Stimulated activated CD8-positive, alpha-beta memory T cell treated with anti-CD3 and anti-CD28 coated beads, Interleukin-12 subunit alpha, Interleukin-12 subunit beta, amount 100 ng/mL, for 24 hours (primary cell): ENCODE measurements around the gene CNIH2.
"Not testable (repeated sequence)": the region's sequence is repeated elsewhere in the genome, so short reads cannot be mapped to it uniquely, and the experiment has no call there.

ENCODE experiments used
- DNase-seq: peaks from one replicate; pipeline ENCODE4 v3.0.0-alpha.2; 2020; ENCODE audit errors: extremely low read depth

Gene CNIH2

DNA sequence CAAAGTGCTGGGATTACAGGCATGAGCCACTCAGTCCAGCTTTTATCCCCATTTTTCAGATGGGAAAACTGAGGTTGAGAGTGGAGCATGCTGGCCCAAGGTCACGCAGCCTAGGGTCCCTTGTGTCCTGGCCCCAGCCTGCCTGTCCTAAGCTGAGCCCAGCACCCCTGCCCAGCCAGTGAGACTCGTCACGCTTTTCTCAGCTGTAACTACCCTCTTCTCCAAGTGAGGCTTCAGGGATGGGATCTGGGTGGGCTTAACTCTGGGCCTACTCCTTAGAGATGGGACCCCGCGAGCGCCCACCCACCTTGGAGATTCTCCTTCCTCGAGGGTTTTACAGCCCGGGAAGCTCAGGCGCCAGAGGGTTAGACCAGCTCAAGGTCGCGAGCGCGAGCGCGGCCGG, 13.3 kb downstream of the CNIH2 start:
- no peak for DNase-seq

DNA sequence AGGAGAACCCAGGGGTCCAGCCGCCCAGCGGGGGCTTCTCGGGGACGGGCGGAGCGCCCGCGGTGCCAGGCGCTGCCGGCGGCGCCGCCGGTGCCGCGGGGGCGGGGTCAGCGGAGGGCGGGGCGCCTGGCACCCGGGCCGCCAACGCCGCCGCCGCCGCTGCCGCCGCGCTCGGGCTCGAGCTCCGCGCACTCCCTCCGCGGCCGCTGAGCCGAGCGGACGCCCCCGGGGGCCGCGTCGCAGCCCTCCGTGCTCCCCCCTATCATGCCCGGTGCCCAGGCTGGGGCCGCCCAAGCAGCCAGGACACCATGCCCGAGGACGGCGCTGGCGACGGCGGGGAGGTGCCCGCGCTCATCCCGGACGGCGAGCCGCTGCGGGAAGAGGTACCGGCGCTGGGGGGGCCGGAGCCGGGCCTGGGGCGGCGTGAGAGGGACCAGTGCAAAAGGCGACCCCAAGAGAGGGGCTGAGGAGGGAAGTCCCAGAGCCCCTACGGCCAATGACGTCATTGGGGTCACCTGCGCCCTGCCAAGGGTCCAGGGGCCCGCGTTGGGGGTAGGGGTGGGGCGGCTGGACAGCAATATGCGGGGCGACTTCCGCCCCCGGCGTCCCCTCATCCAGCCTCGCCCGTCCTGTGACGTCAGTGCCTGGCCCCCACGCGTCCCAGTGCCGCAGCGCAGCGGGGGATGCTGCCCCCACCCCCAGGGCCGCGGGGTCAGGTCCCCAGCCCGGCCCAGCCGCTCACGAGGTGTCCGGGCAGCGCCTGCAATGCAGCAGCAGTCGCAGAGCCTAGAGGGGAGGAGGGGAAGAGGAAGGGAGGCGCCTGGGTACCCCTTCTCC, 13.9 kb downstream of the CNIH2 start, which contains the start of gene TMEM151A:
Gene TMEM151A, plus strand, starts transcription at position 189 of the 837 bp plus-strand sequence. Its CDS starts 120 bp downstream, at position 309.
- DNase-seq: no peak

DNA sequence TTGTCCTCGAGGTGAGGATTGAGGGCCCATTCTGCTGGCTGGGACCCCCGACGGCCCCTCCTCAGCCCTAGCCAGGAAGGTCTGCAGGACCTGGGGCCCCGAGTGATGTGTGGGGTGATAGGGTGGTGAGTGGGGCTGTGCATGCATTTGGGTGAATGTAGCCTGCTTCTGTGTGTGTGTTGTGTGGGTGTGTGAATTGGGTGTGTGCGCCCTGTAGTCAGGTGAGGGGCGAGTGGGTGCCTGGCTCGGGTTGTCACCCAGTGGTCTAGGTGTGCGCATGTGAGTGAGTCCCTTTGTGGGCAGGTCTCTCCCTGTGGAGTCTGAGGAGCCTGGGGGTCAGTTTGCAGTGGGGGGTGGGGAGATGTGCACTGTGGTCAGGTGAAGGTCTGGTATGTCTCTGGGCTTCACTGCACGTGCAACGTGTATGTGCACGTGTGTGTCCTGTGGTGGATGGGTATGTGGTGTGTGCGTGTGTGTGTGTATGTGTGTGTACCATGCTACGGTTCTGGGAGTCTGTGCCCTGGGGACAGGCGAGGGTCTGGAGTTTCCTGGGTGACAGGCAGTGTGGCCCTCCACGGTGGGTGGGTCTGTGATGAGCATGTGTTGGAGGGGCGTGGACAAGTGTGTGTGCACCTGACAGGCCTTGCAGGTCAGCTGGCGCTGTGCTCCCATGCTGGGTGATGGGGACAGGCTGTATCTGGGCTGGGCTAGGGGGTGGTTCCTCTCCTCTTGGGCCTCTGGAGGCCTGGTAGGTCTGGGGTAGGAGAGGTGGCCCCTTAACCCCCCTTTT, 14.8 kb downstream of the CNIH2 start:
- DNase-seq: no peak

GRCh38 chr11:66293352-66293751, 15.4 kb downstream of the CNIH2 start:
- DNase-seq: no peak

DNA sequence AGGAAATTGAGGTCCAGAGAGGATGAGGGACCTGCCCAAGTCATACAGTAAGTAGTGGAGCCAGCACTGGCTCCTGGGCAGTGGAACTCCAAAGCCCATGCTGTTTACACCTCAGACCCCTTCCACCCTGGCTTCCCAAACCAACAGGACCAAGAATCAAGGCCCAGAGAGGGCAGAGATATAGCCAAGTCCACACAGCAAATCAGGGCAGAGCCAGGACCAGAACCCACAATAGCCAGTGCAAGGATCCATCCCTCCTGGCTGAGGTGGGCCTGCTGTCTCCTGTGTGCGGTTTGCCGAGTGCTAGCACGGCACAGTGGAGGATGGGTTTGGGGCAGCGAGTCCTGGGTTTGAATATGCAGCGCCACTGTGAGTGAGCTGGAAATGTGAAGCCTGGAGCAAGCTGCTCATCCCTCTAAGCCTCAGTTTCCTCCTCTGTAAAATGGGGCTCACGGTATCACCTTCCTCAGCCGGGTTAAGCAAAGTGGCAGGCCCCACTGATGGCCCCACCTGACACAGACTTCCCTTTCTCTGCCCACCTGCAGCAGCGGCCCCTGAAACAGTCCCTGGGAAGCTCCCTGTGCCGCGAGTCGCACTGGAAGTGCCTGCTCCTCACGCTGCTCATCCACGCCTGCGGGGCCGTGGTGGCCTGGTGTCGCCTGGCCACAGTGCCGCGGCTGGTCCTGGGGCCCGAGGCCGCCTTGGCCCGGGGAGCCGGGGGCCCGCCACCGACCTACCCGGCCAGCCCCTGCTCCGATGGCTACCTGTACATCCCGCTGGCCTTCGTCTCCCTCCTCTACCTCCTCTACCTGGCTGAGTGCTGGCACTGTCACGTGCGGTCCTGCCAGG, 16.0 kb downstream of the CNIH2 start:
- no peak for DNase-seq

DNA sequence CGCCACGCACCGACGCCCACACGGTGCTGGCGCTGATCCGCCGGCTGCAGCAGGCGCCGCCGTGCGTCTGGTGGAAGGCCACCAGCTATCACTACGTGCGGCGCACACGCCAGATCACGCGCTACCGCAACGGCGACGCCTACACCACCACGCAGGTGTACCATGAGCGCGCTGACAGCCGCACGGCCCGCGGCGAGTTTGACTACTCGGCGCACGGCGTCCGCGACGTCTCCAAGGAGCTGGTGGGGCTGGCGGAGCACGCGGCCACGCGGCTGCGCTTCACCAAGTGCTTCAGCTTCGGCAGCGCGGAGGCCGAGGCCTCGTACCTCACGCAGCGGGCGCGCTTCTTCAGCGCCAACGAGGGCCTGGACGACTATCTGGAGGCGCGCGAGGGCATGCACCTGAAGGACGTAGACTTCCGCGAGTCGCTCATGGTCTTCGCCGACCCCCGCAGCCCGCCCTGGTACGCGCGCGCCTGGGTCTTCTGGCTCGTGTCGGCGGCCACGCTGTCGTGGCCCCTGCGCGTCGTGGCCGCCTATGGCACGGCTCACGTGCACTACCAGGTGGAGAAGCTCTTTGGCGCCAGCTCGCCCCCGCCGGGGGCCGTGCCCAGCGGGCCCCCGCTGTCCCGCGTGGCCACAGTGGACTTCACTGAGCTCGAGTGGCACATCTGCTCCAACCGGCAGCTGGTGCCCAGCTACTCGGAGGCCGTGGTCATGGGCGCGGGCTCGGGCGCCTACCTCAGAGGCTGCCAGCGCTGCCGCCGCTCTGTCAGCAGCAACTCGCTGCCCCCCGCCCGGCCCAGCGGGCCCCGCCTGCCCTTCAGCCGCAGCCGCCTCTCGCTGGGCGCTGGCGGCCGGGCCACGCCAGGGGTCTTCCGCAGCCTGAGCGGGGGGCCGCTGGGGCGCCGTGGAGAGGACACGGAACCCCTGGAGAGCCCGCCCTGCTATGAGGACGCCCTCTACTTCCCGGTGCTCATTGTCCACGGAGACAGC, 16.9 kb downstream of the CNIH2 start:
- no peak for DNase-seq

- DNase-seq: no peak
Observed at GRCh38 chr11:66297610-66298009, 19.6 kb downstream of the CNIH2 start.

- DNase-seq: no peak
Observed at GRCh38 chr11:66299186-66299585, 21.2 kb downstream of the CNIH2 start.

DNA sequence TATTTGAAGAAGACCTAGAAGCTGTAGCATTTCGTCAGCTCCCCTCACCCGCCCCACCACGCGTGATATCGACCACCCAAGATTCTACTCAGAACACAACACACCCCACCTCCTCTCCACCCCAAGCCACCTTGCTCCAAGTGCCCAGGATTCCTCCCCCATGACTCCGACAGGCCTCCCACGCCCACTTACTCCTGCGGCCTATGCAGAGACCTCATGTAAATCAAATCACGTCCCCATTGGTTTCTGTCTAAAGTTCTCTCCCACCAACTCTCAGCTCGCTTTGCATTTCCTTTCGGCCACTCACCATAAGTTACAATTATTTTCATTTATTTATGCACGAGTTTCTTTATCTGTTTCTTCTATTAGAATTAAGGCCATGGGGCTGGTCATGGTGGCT, 24.7 kb downstream of the CNIH2 start:
- DNase-seq: no peak

- DNase-seq: no peak
Observed at GRCh38 chr11:66309475-66309874, 31.5 kb downstream of the CNIH2 start.

- DNase-seq: no peak
Observed at GRCh38 chr11:66310324-66310723, 32.3 kb downstream of the CNIH2 start.

DNA sequence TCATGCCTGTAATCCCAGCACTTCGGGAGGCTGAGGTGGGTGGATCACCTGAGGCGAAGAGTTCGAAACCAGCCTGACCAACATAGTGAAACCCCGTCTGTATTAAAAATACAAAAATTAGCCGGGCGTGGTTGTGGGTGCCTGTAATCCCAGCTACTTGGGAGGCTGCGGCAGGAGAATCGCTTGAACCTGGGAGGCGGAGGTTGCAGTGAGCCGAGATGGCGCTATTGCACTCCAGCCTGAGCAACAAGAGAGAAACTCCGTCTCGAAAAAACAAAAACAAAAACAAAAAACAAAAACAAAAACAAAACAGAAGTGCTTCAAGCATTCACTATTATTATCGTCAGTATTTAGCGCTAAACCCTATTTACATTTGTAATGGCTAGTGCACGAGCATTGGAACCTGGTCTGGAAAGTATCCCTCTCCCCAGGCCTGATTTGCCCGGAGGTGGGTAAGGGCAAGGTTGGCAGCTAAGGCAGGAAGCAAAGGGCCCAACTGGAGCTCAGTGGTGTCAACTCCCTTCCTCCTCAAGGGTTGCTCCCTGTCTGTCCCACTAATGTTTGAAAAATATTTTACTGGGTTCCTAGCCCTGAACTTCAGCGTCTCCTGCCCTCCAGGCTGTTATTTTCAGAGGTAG, 32.9 kb downstream of the CNIH2 start:
- not testable (repeated sequence) for DNase-seq

- no peak for DNase-seq
Observed at GRCh38 chr11:66311470-66311964, 33.5 kb downstream of the CNIH2 start.

DNA sequence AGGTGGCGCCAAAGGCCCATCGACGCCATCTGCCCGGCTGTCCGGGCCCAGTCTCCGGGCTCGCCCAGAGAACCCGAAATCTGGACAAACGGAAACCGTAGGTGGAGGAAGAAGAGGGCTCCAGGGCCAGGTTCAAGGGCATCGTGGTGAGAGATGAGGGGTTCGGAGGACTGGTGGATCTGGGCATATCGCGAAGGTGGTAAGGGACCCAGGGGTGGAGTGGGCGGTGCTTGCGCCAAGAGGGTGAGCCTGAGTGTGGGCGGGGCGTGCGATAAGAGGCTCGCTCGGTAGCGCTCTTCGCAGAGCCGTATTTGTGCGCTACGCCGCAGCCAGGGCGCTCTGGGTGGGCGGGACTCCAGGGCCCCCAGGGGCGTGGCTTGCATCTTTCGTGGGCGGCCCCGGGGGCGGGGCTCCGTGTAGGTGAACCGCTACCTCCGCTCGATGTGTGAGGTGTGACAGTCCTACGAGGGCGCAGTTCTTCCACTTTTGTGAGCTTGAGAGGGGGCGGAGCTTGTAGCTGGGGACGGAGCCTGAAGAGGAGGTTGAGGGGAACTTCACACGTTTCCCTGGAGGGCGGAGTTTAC, 34.1 kb downstream of the CNIH2 start:
- peak; percentile 88 for DNase-seq

- DNase-seq: peak; percentile 94
Observed at GRCh38 chr11:66312549-66313320, 34.8 kb downstream of the CNIH2 start.

- DNase-seq: no peak
Observed at GRCh38 chr11:66313321-66314185, 35.6 kb downstream of the CNIH2 start.

DNA sequence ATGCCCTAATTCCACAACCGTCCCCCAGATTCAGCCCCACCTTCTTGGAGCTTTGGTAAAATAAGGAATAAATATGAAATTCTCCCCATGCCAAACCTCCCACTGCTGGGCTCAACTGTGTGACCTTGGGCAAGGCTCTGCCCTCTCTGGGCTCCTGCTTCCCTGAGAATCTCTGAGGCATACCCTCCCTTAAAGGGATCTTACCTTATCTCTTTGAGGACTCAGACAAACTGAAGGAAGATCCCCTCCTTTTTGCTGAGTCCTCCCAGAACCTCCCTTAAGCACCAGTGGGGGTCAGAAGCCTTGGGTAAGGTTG, 36.2 kb downstream of the CNIH2 start:
- DNase-seq: no peak
